ENCODE measurements around the gene OTULINL. TPM values are rescaled to one million over a fixed set of nuclear protein-coding genes. Genes with fewer than 3 reads are reported as not detected.

OTULINL gene
- total and polyA plus RNA-seq, 2 of the 8 experiments (the other 6 are each of a cell fraction or from before 2014, with no cell fraction given): 3.1 to 8.3 TPM

DNA sequence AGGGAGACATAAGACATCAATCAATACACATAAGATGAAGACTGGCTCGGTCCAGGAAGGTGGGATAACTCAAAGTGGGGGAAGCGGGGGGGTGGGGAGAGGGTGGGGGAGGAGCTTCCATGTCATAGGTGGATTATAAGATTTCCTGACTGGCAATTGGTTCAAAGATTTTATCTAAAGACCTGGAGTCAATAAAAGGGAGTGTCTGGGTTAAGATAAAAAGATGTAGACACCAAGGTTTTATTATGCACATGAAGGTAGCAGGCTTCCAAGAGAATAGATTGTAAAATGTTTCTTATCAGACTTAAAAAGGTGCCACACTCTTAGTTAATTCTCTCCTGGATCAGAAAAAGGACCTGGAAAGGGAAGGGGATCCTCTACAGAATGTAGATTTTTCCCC lies 25.6 kb upstream of the OTULINL start:
- H4K91ac ChIP-seq (replicated peaks; ENCODE audit: insufficient read length, low read length): no peak overlapping the region
- no peak overlapping the region for H3K4me2 ChIP-seq (ENCODE audit: insufficient read depth in 1 of 2, low read depth in 2 of 2, low read length in 2 of 2)
- DNase-seq (ENCODE audit: low read depth in 1 of 2, low spot score in 2 of 2): no peak
- ChIA-PET CTCF (ENCODE audit: partially characterized antibody) (interaction anchor here (1.3 to 1.5 kb wide), 2 partner anchors 13 to 92 kb away, joined by 4 read pairs; no protein-coding TSS in a partner anchor), POLR2A (ENCODE audit: partially characterized antibody) (no interaction called here)
- no peak overlapping the region for H3K14ac ChIP-seq (ENCODE audit: insufficient read length)
- H2BK20ac ChIP-seq (ENCODE audit: low read length): no peak overlapping the region
- H2BK15ac ChIP-seq (ENCODE audit: low read length): no peak overlapping the region
- no peak for FAIRE-seq
- H3K4ac ChIP-seq (replicated peaks; ENCODE audit: insufficient read length, low read depth, low read length): no peak overlapping the region
- no peak overlapping the region for H2BK5ac ChIP-seq (ENCODE audit: low read depth, low read length)
- WGBS, 2 experiments (ENCODE audit: extremely low coverage in 1 of 2, insufficient coverage in 1 of 2, insufficient read length in 1 of 2, insufficient replicate concordance in 2 of 2, low coverage in 1 of 2, low lambda C conversion rate in 2 of 2, missing lambda C conversion rate in 1 of 2): 69% methylated on average over 2 of the region's 2 CpGs; no CpG with 5 or more reads in 1 of the 2 experiments
- no peak overlapping the region for H3K18ac ChIP-seq (ENCODE audit: extremely low read depth, low read length)
- no peak overlapping the region for H3K9ac ChIP-seq (replicated peaks in 1 of 4; ENCODE audit: extremely low read depth in 1 of 4, low read depth in 3 of 4, low read length in 3 of 4)
- H3K9me3 ChIP-seq (ENCODE audit: insufficient read depth in 2 of 2, low read depth in 1 of 2, low read length in 1 of 2): no peaks in the 10 kb centered on the region
- no peak overlapping the region for H2BK12ac ChIP-seq (ENCODE audit: low read depth, low read length)
- no peak overlapping the region for H3K56ac ChIP-seq (replicated peaks; ENCODE audit: insufficient read length, low read depth, low read length)
- H2AK5ac ChIP-seq (ENCODE audit: low read depth, low read length): no peak overlapping the region
- H3K27me3 ChIP-seq (replicated peaks in 1 of 4; ENCODE audit: control insufficient read depth in 3 of 4, extremely low read depth in 1 of 4, insufficient read depth in 3 of 4, low read length in 3 of 4): no peaks in the 10 kb centered on the region
- H4K8ac ChIP-seq (ENCODE audit: extremely low read depth, insufficient read depth, low read length): no peak overlapping the region
- H3K79me1 ChIP-seq (ENCODE audit: low read depth, low read length): no peaks in the 10 kb centered on the region
- H3K4me3 ChIP-seq (ENCODE audit: extremely low read depth in 1 of 4, insufficient read depth in 2 of 4, low read depth in 3 of 4, low read length in 4 of 4): no peak overlapping the region
- no peaks in the 10 kb centered on the region for H3K4me1 ChIP-seq (replicated peaks in 1 of 4; ENCODE audit: control insufficient read depth in 3 of 4, insufficient read depth in 4 of 4, low read length in 3 of 4)
- H3K27ac ChIP-seq (ENCODE audit: low read depth, low read length): no peak overlapping the region
- no peaks in the 10 kb centered on the region for H3K36me3 ChIP-seq (ENCODE audit: control insufficient read depth in 2 of 4, insufficient read depth in 4 of 4, low read length in 3 of 4)
- H2BK120ac ChIP-seq (replicated peaks; ENCODE audit: low read depth, low read length): no peak overlapping the region
- H3K79me2 ChIP-seq (ENCODE audit: control insufficient read depth in 1 of 2, insufficient read depth in 2 of 2, low read length in 2 of 2): no peaks in the 10 kb centered on the region
- no peak overlapping the region for H2AFZ ChIP-seq (ENCODE audit: low read length)
- no peak overlapping the region for H4K5ac ChIP-seq (ENCODE audit: insufficient read length, low read depth, low read length)
- H3K23me2 ChIP-seq (ENCODE audit: low read depth, low read length): no peaks in the 10 kb centered on the region
- H4K20me1 ChIP-seq (replicated peaks in 1 of 2; ENCODE audit: control insufficient read depth in 1 of 2, insufficient read depth in 2 of 2, low read length in 2 of 2): no peaks in the 10 kb centered on the region
- no peak overlapping the region for H3K23ac ChIP-seq (ENCODE audit: insufficient read length)
- TF ChIP-seq TAF7 (optimal IDR thresholded peaks at IDR 0.05; ENCODE audit: borderline replicate concordance, low read depth, low read length) (no peak), RBBP5 (IDR thresholded peaks at IDR 0.05; ENCODE audit: borderline replicate concordance, low read depth, low read length) (no peak), FOSL1 (IDR thresholded peaks at IDR 0.05; ENCODE audit: insufficient read depth, low read depth, low read length) (no peak), ASH2L (IDR thresholded peaks at IDR 0.05; ENCODE audit: low read length) (no peak), KDM1A (IDR thresholded peaks at IDR 0.05; ENCODE audit: borderline replicate concordance, low read length) (no peak), CHD2 (IDR thresholded peaks at IDR 0.05; ENCODE audit: low read length) (no peak), MAFK (IDR thresholded peaks at IDR 0.05; ENCODE audit: low read depth, low read length) (no peak), SIN3A (conservative IDR thresholded peaks at IDR 0.05 in 1 of 2, IDR thresholded peaks at IDR 0.05 in 1 of 2; ENCODE audit: low read depth in 1 of 2, low read length in 2 of 2) (no peak)

Measured in H1 (cell line).